CD14-positive monocyte (primary cell): ENCODE measurements around the gene FIBCD1. TPM values are rescaled to one million over a fixed set of nuclear protein-coding genes. Genes with fewer than 3 reads are reported as not detected.

Experiments
- DNase-seq, 3 donors: peaks; one replicate each; pipeline ENCODE4 v3.0.0-alpha.2; 2011 to 2022
- H2AFZ ChIP-seq: 2 replicates; pipeline ENCODE4 v1.6.0; 2012; ENCODE audit warnings: mild to moderate bottlenecking, low read depth, low read length, inconsistent platforms; ENCODE audit not compliant: insufficient read depth, poor library complexity, severe bottlenecking
- H3K27ac ChIP-seq, 2 donors: 1 replicate in 1 of 2; 2 replicates in 1 of 2; pipeline ENCODE4 v1.5.1; 2012 to 2013; ENCODE audit warnings: low read length in 2 of 2, control low read depth in 1 of 2, inconsistent platforms in 1 of 2, low read depth in 1 of 2, mild to moderate bottlenecking in 1 of 2
- H3K27me3 ChIP-seq, 2 donors: one replicate each; pipeline versions ENCODE4 v1.6.0 to v1.6.1; 2011 to 2013; ENCODE audit warnings: low read length in 2 of 2; ENCODE audit not compliant: control insufficient read depth in 2 of 2, insufficient read depth in 2 of 2
- H3K36me3 ChIP-seq, 2 donors: replicated peaks in 1 of 2; 1 replicate in 1 of 2; 2 replicates in 1 of 2; pipeline versions ENCODE4 v1.5.1 to v1.6.1; 2012 to 2013; ENCODE audit warnings: low read length in 2 of 2, control low read depth in 1 of 2, inconsistent platforms in 1 of 2, mild to moderate bottlenecking in 1 of 2; ENCODE audit not compliant: insufficient read depth in 2 of 2, control insufficient read depth in 1 of 2
- H3K4me1 ChIP-seq, 2 donors: 1 replicate in 1 of 2; 2 replicates in 1 of 2; pipeline versions ENCODE4 v1.5.1 to v1.6.1; 2012 to 2013; ENCODE audit warnings: low read length in 2 of 2, control low read depth in 1 of 2, inconsistent platforms in 1 of 2, mild to moderate bottlenecking in 1 of 2, moderate library complexity in 1 of 2; ENCODE audit not compliant: insufficient read depth in 2 of 2, control insufficient read depth in 1 of 2
- H3K4me2 ChIP-seq: replicated peaks from 2 replicates; pipeline ENCODE3; 2012; ENCODE audit warnings: low read length, moderate library complexity, mild to moderate bottlenecking; ENCODE audit not compliant: poor library complexity, severe bottlenecking; ENCODE audit errors: extremely low read depth
- H3K4me3 ChIP-seq, 3 experiments: fragments of 200-600 bp in 1 of 3; sonication (generic) in 1 of 3; replicated peaks in 1 of 3; 1 replicate in 2 of 3; 2 replicates in 1 of 3; pipeline ENCODE4 v1.5.1; 2011 to 2013; ENCODE audit warnings: low read length in 3 of 3, mild to moderate bottlenecking in 3 of 3, control low read depth in 2 of 3, low read depth in 2 of 3, inconsistent platforms in 1 of 3, moderate library complexity in 1 of 3
- H3K79me2 ChIP-seq: 2 replicates; pipeline ENCODE4 v1.6.0; 2012; ENCODE audit warnings: mild to moderate bottlenecking, control low read depth, inconsistent platforms, low read length, moderate library complexity; ENCODE audit not compliant: insufficient read depth
- H3K9ac ChIP-seq: 2 replicates; pipeline ENCODE4 v1.6.0; 2017; ENCODE audit warnings: low read length, mild to moderate bottlenecking; ENCODE audit not compliant: insufficient read depth, poor library complexity, severe bottlenecking
- H3K9me3 ChIP-seq, 2 donors: replicated peaks in 1 of 2; 1 replicate in 1 of 2; 2 replicates in 1 of 2; pipeline versions ENCODE4 v1.5.1 to v1.6.1; 2012 to 2013; ENCODE audit warnings: low read length in 2 of 2, control low read depth in 1 of 2; ENCODE audit not compliant: control insufficient read depth in 1 of 2, insufficient read depth in 1 of 2
- H4K20me1 ChIP-seq: 2 replicates; pipeline ENCODE4 v1.6.0; 2012; ENCODE audit warnings: mild to moderate bottlenecking, low read length, control low read depth, moderate library complexity; ENCODE audit not compliant: insufficient read depth
- H3K27ac Mint-ChIP-seq, 7 donors: one replicate each; pipeline ENCODE4 v1.8.0; 2020; ENCODE audit warnings: mild to moderate bottlenecking in 7 of 7, mixed read lengths in 7 of 7, moderate library complexity in 6 of 7, inconsistent platforms in 2 of 7
- H3K27me3 Mint-ChIP-seq, 3 donors: one replicate each; pipeline ENCODE4 v1.8.0; 2021 to 2022; ENCODE audit warnings: low read depth in 3 of 3, mild to moderate bottlenecking in 3 of 3, mixed read lengths in 3 of 3, moderate library complexity in 3 of 3, inconsistent platforms in 1 of 3
- H3K36me3 Mint-ChIP-seq, 2 donors: one replicate each; pipeline ENCODE4 v1.8.0; 2020; ENCODE audit warnings: mixed read lengths in 2 of 2, inconsistent platforms in 1 of 2, mild to moderate bottlenecking in 1 of 2
- H3K4me1 Mint-ChIP-seq: one replicate; pipeline ENCODE4 v1.8.0; 2020; ENCODE audit warnings: mild to moderate bottlenecking, mixed read lengths
- H3K4me3 Mint-ChIP-seq, 2 donors: one replicate each; pipeline ENCODE4 v1.8.0; 2020; ENCODE audit warnings: mild to moderate bottlenecking in 2 of 2, mixed read lengths in 2 of 2, moderate library complexity in 1 of 2
- H3K9me3 Mint-ChIP-seq, 7 donors: one replicate each; pipeline ENCODE4 v1.8.0; 2020 to 2022; ENCODE audit warnings: mixed read lengths in 7 of 7, mild to moderate bottlenecking in 6 of 7, moderate library complexity in 6 of 7, inconsistent platforms in 2 of 7
- CTCF ChIP-seq: fragments of 200-600 bp; IDR thresholded peaks from one replicate; pipeline ENCODE4 v1.8.0; 2022; ENCODE audit warnings: antibody characterized with exemption, mild to moderate bottlenecking
- WGBS: methylation state at CpG from one replicate; pipeline ENCODE4 v1.1.5; 2013; ENCODE audit warnings: missing lambda C conversion rate; ENCODE audit not compliant: insufficient coverage; 5-methylcytosine and 5-hydroxymethylcytosine counted together
- intact Hi-C, 2 donors: fragments of 100-400 bp; cut with micrococcal nuclease; formaldehyde crosslinking; loops; one replicate each; pipeline versions ENCODE4 v1.15.0 to v1.15.1; 2023
- polyA plus RNA-seq, 3 donors: library from polyadenylated mRNA; depleted of rRNA in 1 of 3; unstranded in 2 of 3; stranded (reverse) in 1 of 3; fragments of 300-500 nt in 2 of 3; fragments of >200 nt in 1 of 3; fragmentation: Illumina TruSeq in 2 of 3; gene quantifications; 1 replicate in 2 of 3; 2 replicates in 1 of 3; pipeline ENCODE4 v1.2.3, GENCODE V29; 2012 to 2021

The FIBCD1 gene
- polyA plus RNA-seq, 3 donors: not detected

DNA sequence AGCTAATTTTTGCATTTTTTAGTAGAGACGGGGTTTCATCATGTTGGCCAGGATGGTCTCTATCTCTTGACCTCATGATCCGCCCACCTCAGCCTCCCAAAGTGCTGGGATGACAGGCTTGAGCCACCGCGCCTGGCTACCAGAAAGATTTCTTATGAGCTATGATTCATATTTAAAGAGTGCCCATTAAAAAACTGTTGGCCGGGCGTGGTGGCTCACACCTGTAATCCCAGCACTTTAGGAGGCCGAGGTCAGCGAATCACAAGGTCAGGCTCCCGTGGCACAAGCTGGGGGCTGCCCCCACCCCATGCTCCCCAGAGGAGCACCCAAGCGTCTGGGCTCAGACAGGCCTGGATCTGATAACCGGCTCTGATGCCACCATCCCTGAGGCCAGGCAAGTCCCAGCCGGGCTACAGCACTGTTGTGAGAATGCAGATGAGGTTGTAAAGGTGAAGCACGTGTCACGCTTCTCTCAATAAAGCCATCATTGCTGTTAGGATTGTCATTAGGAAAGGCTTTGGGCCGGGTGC lies 56.3 kb downstream of the FIBCD1 start:
- Histone ChIP-seq H3K36me3 (peaks cover 75 to 99% of the 10 kb centered on the region in 2 donors), H2AFZ (no peak overlapping the region), H3K79me2 (no peaks in the 10 kb centered on the region), H3K9me3 (no peaks in the 10 kb centered on the region), H3K4me2 (no peak overlapping the region), H3K9ac (no peak overlapping the region), H3K4me3 (no peak overlapping the region), H3K27ac (no peak overlapping the region), H4K20me1 (no peaks in the 10 kb centered on the region), H3K27me3 (no peaks in the 10 kb centered on the region), H3K4me1 (no peaks in the 10 kb centered on the region)
- H3K36me3 Mint-ChIP-seq: peaks cover 82 to 96% of the 10 kb centered on the region in 2 donors
- intact Hi-C loops: no loop called here
- 100% methylated on average over 11 of the region's 15 CpGs for WGBS
- TF ChIP-seq CTCF: no peak
- H3K27ac Mint-ChIP-seq: no peak overlapping the region
- peaks cover 0 to 2% (median 0%) of the 10 kb centered on the region in 3 donors for H3K27me3 Mint-ChIP-seq
- H3K4me1 Mint-ChIP-seq: no peaks in the 10 kb centered on the region
- no peak for DNase-seq
- H3K9me3 Mint-ChIP-seq: no peaks in the 10 kb centered on the region
- no peak overlapping the region for H3K4me3 Mint-ChIP-seq

- no peak for TF ChIP-seq CTCF
- intact Hi-C loops: no loop called here
- H3K36me3 Mint-ChIP-seq: peaks cover 80 to 94% of the 10 kb centered on the region in 2 donors
- Histone ChIP-seq H3K9ac (no peak overlapping the region), H4K20me1 (no peaks in the 10 kb centered on the region), H3K27me3 (no peaks in the 10 kb centered on the region), H3K4me3 (no peak overlapping the region), H2AFZ (no peak overlapping the region), H3K36me3 (peaks cover 68 to 96% of the 10 kb centered on the region in 2 donors), H3K27ac (no peak overlapping the region), H3K9me3 (no peaks in the 10 kb centered on the region), H3K4me1 (no peaks in the 10 kb centered on the region), H3K4me2 (no peak overlapping the region), H3K79me2 (no peaks in the 10 kb centered on the region)
- no peak overlapping the region for H3K4me3 Mint-ChIP-seq
- no CpG with 5 or more reads among the region's 6 CpGs for WGBS
- no peak overlapping the region for H3K27ac Mint-ChIP-seq
- H3K27me3 Mint-ChIP-seq: peaks cover 0 to 2% (median 0%) of the 10 kb centered on the region in 3 donors
- no peak for DNase-seq
- H3K4me1 Mint-ChIP-seq: no peaks in the 10 kb centered on the region
- H3K9me3 Mint-ChIP-seq: no peaks in the 10 kb centered on the region
Observed at GRCh38 chr9:130881516-130881915, 57.5 kb downstream of the FIBCD1 start.
